IMR-90 (cell line): ENCODE results near the gene ATP5F1D. TPM values are rescaled to one million over a fixed set of nuclear protein-coding genes. Genes with fewer than 3 reads are reported as not detected.

Experiments
- ATAC-seq: fragments of 200-7000 bp; cut with Tn5 transposase; 2 replicates; pipeline ENCODE4 v1.9.1; 2020; ENCODE audit warnings: low read depth, mild to moderate bottlenecking, moderate library complexity
- BruUV-seq: library from RNA; stranded (reverse); fragments of 400-500 nt; replicated peaks from 2 replicates; lab custom pipeline; 2021; lab: Mats Ljungman, UMichigan
- CTCF ChIA-PET: fragments of 300-600 bp; formaldehyde crosslinking; extraction: SDS; loops from one replicate; lab custom pipeline; 2021; ENCODE audit warnings: antibody characterized with exemption; lab: Yijun Ruan, JAX
- POLR2A ChIA-PET: fragments of 300-600 bp; sonication (Branson Sonifier 250); formaldehyde crosslinking; loops from one replicate; lab custom pipeline; 2022; ENCODE audit warnings: antibody characterized with exemption; ENCODE audit not compliant: unreplicated experiment; lab: Charles Lee
- DNase-seq: peaks from one replicate; pipeline ENCODE4 v3.0.0; 2013
- H2AFZ ChIP-seq: replicated peaks from 2 replicates; pipeline ENCODE3; 2013; ENCODE audit warnings: low read length, mild to moderate bottlenecking; ENCODE audit not compliant: poor library complexity
- H2AK5ac ChIP-seq: 2 replicates; pipeline ENCODE4 v1.6.1; 2013; ENCODE audit warnings: low read depth, low read length, inconsistent platforms
- H2AK9ac ChIP-seq: replicated peaks from 2 replicates; pipeline ENCODE3; 2013; ENCODE audit warnings: mild to moderate bottlenecking, low read depth, low read length, moderate library complexity; ENCODE audit not compliant: poor library complexity
- H2BK120ac ChIP-seq: 2 replicates; pipeline ENCODE4 v1.6.1; 2013; ENCODE audit warnings: low read depth, low read length, inconsistent platforms
- H2BK15ac ChIP-seq: 3 replicates; pipeline ENCODE4 v1.6.1; 2013; ENCODE audit warnings: low read depth, low read length, inconsistent platforms
- H2BK20ac ChIP-seq: 2 replicates; pipeline ENCODE4 v1.6.1; 2013; ENCODE audit warnings: low read depth, mild to moderate bottlenecking, inconsistent platforms, low read length, moderate library complexity
- H2BK5ac ChIP-seq: 2 replicates; pipeline ENCODE4 v1.6.1; 2013; ENCODE audit warnings: mild to moderate bottlenecking, low read depth, low read length, inconsistent platforms; ENCODE audit not compliant: poor library complexity, severe bottlenecking
- H3K14ac ChIP-seq: replicated peaks from 2 replicates; pipeline ENCODE4 v1.6.1; 2013; ENCODE audit warnings: low read depth, low read length, inconsistent platforms
- H3K18ac ChIP-seq: 2 replicates; pipeline ENCODE4 v1.6.1; 2013; ENCODE audit warnings: low read depth, low read length, control low read depth
- H3K23ac ChIP-seq: 2 replicates; pipeline ENCODE4 v1.6.1; 2013; ENCODE audit warnings: low read depth, low read length, inconsistent platforms
- H3K27ac ChIP-seq: 2 replicates; pipeline ENCODE4 v1.5.1; 2013; ENCODE audit warnings: mild to moderate bottlenecking, control low read depth, low read length; ENCODE audit not compliant: insufficient read depth
- H3K27me3 ChIP-seq: 2 replicates; pipeline ENCODE4 v1.6.1; 2013; ENCODE audit warnings: low read length; ENCODE audit not compliant: control insufficient read depth, insufficient read depth
- H3K36me3 ChIP-seq: 2 replicates; pipeline ENCODE4 v1.6.1; 2013; ENCODE audit warnings: low read length, mixed read lengths; ENCODE audit not compliant: control insufficient read depth, insufficient read depth
- H3K4ac ChIP-seq: 2 replicates; pipeline ENCODE4 v1.6.1; 2013; ENCODE audit warnings: low read depth, low read length, inconsistent platforms
- H3K4me1 ChIP-seq: 2 replicates; pipeline ENCODE4 v1.6.1; 2013; ENCODE audit warnings: low read length, mixed read lengths; ENCODE audit not compliant: control insufficient read depth, insufficient read depth
- H3K4me2 ChIP-seq: 2 replicates; pipeline ENCODE4 v1.6.1; 2013; ENCODE audit warnings: low read depth, mild to moderate bottlenecking, control low read depth, low read length, moderate library complexity
- H3K4me3 ChIP-seq: 2 replicates; pipeline ENCODE4 v1.5.1; 2013; ENCODE audit warnings: low read depth, mild to moderate bottlenecking, control low read depth, low read length, moderate library complexity; ENCODE audit not compliant: insufficient read depth
- H3K56ac ChIP-seq: 2 replicates; pipeline ENCODE4 v1.6.1; 2013; ENCODE audit warnings: low read length, inconsistent platforms; ENCODE audit not compliant: insufficient read depth; ENCODE audit errors: extremely low read depth
- H3K79me1 ChIP-seq, 2 experiments: 2 replicates each; pipeline ENCODE4 v1.6.1; 2013; ENCODE audit warnings: low read length in 2 of 2, inconsistent platforms in 1 of 2, low read depth in 1 of 2
- H3K9ac ChIP-seq: 2 replicates; pipeline ENCODE4 v1.6.1; 2013; ENCODE audit warnings: low read depth, low read length, control low read depth
- H3K9me1 ChIP-seq: 2 replicates; pipeline ENCODE4 v1.6.1; 2013; ENCODE audit warnings: low read length, inconsistent platforms; ENCODE audit not compliant: insufficient read depth
- H3K9me3 ChIP-seq: 2 replicates; pipeline ENCODE4 v1.6.1; 2013; ENCODE audit warnings: low read length; ENCODE audit not compliant: control insufficient read depth, insufficient read depth
- H4K20me1 ChIP-seq: 2 replicates; pipeline ENCODE4 v1.6.1; 2013; ENCODE audit warnings: low read length, inconsistent platforms; ENCODE audit not compliant: insufficient read depth
- H4K5ac ChIP-seq: 2 replicates; pipeline ENCODE4 v1.6.1; 2013; ENCODE audit warnings: mild to moderate bottlenecking, low read depth, low read length, control low read depth
- H4K8ac ChIP-seq, 2 experiments: 2 replicates each; pipeline ENCODE4 v1.6.1; 2013; ENCODE audit warnings: low read depth in 2 of 2, low read length in 2 of 2, control low read depth in 1 of 2, inconsistent platforms in 1 of 2
- H4K91ac ChIP-seq: 2 replicates; pipeline ENCODE4 v1.6.1; 2013; ENCODE audit warnings: low read depth, low read length, inconsistent platforms; ENCODE audit not compliant: insufficient read depth
- CEBPB ChIP-seq: IDR thresholded peaks from 2 replicates; pipeline ENCODE4 v1.6.1; 2012; ENCODE audit warnings: low read depth, low read length, improper control_type of control experiment
- CHD1 ChIP-seq: IDR thresholded peaks from 2 replicates; pipeline ENCODE4 v1.6.1; 2012; ENCODE audit warnings: low read depth, low read length, improper control_type of control experiment
- MXI1 ChIP-seq: IDR thresholded peaks from 2 replicates; pipeline ENCODE4 v1.6.1; 2012; ENCODE audit warnings: low read depth, mild to moderate bottlenecking, low read length, moderate library complexity, borderline replicate concordance
- NFE2L2 ChIP-seq: fragments of 150-350 bp; IDR thresholded peaks from 2 replicates; pipeline ENCODE4 v1.6.1; 2016; ENCODE audit warnings: low read depth, mild to moderate bottlenecking, low read length
- RAD21 ChIP-seq: IDR thresholded peaks from 2 replicates; pipeline ENCODE4 v1.6.1; 2012; ENCODE audit warnings: low read length, improper control_type of control experiment
- RCOR1 ChIP-seq: IDR thresholded peaks from 2 replicates; pipeline ENCODE4 v1.6.1; 2012; ENCODE audit warnings: mild to moderate bottlenecking, low read length, improper control_type of control experiment; ENCODE audit not compliant: insufficient replicate concordance
- SMC3 ChIP-seq: fragments of 150-350 bp; IDR thresholded peaks from 2 replicates; pipeline ENCODE4 v1.6.1; 2016; ENCODE audit warnings: low read depth, mild to moderate bottlenecking, antibody characterized with exemption, low read length, moderate library complexity
- WGBS, 2 experiments: methylation state at CpG; one replicate each; pipeline versions ENCODE4 v1.1.5 to v1.1.7; 2013; ENCODE audit warnings: missing lambda C conversion rate in 2 of 2; ENCODE audit not compliant: insufficient read length in 1 of 2; ENCODE audit errors: extremely low coverage in 2 of 2; 5-methylcytosine and 5-hydroxymethylcytosine counted together
- dilution Hi-C: fragments of 300-500 bp; cut with HindIII; formaldehyde crosslinking; loops from one replicate; pipeline ENCODE4 v1.14.3; 2018; ENCODE audit warnings: low sequenced_read_pairs; ENCODE audit not compliant: unreplicated experiment
- in situ Hi-C: fragments of 300-500 bp; cut with MboI; formaldehyde crosslinking; loops from 3 replicates; pipeline ENCODE4 v1.14.3; 2019; ENCODE audit warnings: low sequenced_read_pairs, inconsistent platforms, mixed read lengths
- intact Hi-C: fragments of 100-400 bp; cut with micrococcal nuclease; formaldehyde crosslinking; loops from 2 replicates; pipeline ENCODE4 v1.10.0; 2022
- polyA plus RNA-seq, 3 experiments: library from polyadenylated mRNA; depleted of rRNA; stranded (reverse); fragments of >200 nt; gene quantifications; 2 replicates each; pipeline ENCODE4 v1.2.3, GENCODE V29; 2012; ENCODE audit warnings: low replicate concordance in 1 of 3
- total RNA-seq: library from RNA; depleted of rRNA; stranded (reverse); fragments of >200 nt; gene quantifications from 2 replicates; pipeline ENCODE4 v1.2.3, GENCODE V29; 2012

The ATP5F1D gene
- total and polyA plus RNA-seq, 2 of the 4 experiments (the other 2 are of a cell fraction): 7.3 to 140 TPM

DNA sequence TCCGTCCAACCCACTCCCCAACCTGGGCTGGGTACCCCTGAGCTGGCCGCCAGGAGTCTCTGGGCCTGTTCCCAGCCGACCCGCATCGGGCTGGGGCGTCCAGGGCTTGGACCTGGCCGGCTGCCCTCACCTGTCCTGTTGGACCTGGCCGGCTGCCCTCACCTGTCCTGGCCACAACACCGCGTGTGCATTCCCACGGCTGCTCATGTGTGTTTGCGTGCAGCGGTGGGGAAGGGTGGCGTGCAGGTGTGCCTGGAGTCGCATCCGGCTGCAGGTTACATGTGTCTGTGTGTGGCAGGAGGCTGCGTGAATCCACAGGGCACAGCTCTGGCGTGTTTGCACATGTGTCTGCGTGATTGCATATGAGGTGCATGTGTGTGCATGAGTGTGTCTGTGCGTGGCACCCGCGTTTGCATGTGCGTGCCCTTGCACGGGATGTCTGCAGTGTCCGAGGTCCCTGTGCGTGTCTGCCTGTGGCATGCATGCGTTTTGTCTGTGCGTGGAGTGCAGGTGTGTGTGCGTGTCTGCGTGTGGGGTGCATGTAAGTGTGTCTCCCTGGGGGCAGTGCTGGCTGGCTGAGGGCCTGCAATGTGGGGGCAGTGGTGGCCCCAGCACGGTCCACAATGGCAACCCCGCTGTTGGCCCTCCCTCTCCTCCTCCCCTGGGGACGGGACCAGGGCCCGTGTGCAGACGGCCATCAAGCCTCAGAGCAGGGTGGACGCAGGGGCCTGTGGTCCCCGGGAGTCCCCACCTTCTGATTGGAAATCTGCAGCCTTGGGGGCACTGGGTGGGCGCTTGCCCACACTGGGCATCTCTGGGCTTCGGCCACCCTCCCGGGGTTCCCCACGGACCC lies 47.5 kb downstream of the ATP5F1D start:
- WGBS, 2 experiments: 85% methylated on average over 26 of the region's 41 CpGs; no CpG with 5 or more reads in 1 of the 2 experiments
- in situ Hi-C loops: no loop called here

More for the DNA sequence above, 47.5 kb downstream of the ATP5F1D start:
- Histone ChIP-seq H3K27ac (no peak overlapping the region), H3K9me1 (no peaks in the 10 kb centered on the region), H4K91ac (no peak overlapping the region), H3K4me1 (no peaks in the 10 kb centered on the region), H3K79me1 (no peaks in the 10 kb centered on the region), H3K9me3 (no peaks in the 10 kb centered on the region), H3K4me2 (no peak overlapping the region), H2AK5ac (no peak overlapping the region), H2BK20ac (no peak overlapping the region), H4K5ac (no peak overlapping the region), H3K23ac (no peak overlapping the region), H3K27me3 (peaks cover 50% of the 10 kb centered on the region), H2BK15ac (no peak overlapping the region), H3K56ac (no peak overlapping the region), H3K4me3 (no peak overlapping the region), H2AK9ac (no peak overlapping the region), H3K9ac (no peak overlapping the region), H3K36me3 (no peaks in the 10 kb centered on the region), H4K8ac (no peak overlapping the region), H2BK120ac (no peak overlapping the region), H3K18ac (no peak overlapping the region), H3K14ac (no peak overlapping the region), H4K20me1 (0 out of 2 replicates have a peak, but pooled peaks cover 5% of the 10 kb centered on the region), H2AFZ (no peak overlapping the region), H2BK5ac (no peak overlapping the region), H3K4ac (no peak overlapping the region)
- intact Hi-C loops: no loop called here
- TF ChIP-seq CHD1 (no peak), RCOR1 (no peak), MXI1 (no peak), SMC3 (no peak), NFE2L2 (no peak), RAD21 (no peak), CEBPB (no peak)
- CTCF ChIA-PET: no interaction called here
- POLR2A ChIA-PET: no interaction called here
- no TSS peak for BruUV-seq
- dilution Hi-C loops: no loop called here
- DNase-seq (no peak), ATAC-seq (no peak)
